GM21737 (cell line): ENCODE measurements around the gene DAB2IP.

Experiments
- ATAC-seq: cut with Tn5 transposase; IDR thresholded peaks from one replicate; pipeline ENCODE4 v1.9.1; 2021; ENCODE audit warnings: mild to moderate bottlenecking, moderate library complexity; ENCODE audit not compliant: unreplicated experiment

Gene DAB2IP

DNA sequence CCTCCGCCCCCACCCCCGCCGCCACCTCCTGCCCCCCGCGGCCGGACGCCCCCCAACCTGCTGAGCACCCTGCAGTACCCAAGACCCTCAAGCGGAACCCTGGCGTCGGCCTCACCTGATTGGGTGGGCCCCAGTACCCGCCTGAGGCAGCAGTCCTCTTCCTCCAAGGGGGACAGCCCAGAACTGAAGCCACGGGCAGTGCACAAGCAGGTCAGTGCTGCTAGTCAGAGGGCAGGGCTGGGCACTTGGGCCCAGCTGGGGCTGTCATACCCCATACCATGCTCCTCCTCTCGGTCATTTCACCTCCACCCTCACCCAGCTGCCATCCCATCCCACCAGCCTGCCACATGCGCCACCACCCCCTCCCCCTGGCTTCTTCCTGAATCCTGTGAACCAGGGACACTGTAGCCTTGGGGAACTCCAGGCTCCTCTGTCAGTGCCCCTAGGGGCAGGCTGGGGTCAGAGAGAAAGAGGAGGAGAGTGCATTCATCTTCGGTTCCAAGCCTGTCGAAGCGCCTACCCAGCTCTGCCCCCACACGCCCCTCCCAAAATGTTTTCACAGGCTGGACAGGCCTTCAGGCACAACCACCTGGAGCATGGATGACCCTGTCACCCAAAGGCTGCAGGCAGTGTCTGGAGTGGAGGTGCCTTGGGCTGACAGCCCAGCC, 122.0 kb downstream of the DAB2IP start:
- ATAC-seq = no peak

- ATAC-seq = no peak
These were observed 122.7 kb downstream of the DAB2IP start for GRCh38 chr9:121773954-121774714.

DNA sequence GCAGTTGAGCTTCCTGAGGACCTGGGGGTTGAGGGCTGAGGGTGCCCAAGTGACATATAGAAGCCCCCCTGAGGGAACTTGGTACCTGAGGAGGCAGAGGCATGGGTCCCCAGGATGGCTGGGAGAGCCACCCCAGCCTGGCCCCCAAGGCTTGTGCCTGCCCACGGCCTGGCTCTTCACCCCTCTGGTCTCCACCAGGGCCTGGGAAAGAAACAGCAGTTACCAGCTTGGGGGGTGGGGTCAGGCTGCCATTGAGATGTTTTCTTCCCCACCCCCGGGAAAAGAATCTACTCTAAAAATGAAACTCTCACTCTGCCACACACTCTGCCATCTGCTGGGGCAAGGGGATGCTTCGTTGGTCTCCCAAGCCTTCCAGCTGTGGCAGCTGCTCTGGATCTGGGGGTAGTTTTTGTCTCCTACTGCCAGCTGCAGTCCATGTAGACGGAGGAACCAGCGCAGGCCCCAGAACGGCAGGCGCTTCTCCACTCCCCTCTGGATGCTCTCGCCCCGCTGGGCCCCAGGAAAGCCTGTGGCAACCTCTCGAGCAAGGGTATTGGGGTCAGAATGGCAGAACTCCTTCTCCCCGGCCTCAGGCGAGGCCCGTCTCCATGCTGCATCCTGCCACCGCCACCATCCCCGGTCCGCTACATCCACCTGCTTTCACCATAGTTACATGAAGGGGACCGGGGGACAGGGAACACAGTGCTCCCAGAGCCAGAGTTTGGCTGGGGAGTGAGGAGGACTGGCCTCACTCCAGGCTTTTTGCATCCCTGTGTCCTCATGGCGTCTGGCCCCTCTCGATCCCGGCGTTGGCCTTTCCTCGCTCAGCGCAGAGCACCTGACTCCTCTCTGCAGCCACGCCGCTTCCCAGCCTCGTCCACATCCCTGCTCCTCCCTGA, 123.5 kb downstream of the DAB2IP start:
- ATAC-seq = no peak

DNA sequence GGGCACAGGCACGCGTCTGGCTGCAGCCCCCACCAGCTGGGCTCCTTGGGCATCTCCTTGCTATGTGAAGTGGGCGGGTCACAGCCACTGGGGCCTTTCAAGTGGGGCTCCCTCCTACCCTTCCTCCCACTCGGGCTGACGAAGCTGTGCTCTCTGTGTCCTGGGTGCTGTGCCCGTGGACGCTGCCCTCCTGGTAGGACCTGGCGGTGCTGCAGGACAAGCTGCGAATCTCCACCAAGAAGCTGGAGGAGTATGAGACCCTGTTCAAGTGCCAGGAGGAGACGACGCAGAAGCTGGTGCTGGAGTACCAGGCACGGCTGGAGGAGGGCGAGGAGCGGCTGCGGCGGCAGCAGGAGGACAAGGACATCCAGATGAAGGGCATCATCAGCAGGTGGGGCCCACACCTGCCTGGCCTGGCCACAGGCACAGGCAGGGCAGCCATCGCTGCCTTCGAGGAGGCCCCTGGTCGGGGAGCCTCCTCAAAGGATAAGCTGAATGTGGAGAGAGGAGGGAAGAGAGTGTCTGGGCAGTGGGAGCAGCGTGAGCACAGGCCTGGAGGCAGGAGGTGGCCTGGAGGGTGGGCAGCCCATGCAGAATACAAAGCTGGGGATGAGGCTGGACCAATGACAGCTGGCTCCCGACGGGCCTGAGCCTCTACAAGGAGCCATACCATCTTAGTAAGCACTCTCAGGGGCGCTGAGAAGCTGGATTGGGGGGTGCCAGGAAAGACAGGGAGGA, 124.7 kb downstream of the DAB2IP start:
- ATAC-seq = no peak

- ATAC-seq = no peak
These were observed 125.6 kb downstream of the DAB2IP start for GRCh38 chr9:121776739-121777637.

DNA sequence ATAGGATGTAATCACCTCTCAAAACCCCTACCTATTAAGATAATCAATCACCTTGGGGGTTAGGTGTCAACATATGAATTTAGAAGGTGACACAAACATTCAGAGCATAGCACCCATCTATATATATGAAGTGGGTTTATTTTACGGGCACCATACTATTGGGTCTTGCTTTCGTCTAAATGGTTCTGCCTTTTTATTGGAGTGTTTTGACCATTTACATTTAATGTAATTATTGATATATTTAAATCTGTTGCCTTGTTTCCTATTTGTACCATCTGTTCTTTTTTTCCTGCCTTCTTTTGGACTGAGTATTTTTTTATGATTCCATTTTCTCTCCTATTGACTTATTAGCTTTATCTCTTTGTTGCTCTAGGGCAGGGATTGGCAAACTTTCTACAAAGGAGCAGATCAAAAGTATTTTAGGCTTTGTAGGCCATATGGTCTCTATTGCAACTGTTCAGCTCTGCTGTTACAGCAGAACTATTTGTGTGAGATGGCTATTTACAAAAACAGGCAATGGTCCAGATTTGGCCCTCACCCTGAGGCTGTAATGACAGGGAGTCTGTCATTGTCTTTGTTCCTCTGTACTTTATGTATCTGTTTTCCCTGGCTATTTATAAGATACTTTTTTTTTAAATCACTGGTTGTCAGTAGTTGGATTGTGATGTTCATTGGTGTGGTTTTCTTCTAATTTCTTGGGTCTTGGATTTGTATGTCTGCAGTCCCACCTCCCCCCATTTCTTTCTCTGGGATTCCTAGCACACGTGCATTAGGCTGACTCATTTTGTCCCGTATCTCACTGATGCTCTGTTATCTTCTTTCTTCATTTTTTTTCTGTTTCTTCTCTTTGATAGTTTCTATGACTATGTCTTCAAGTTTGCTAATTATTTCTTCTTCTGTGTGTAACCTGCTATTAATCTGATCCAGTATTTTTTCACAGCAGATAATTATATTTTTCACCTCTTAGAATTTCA, 127.1 kb downstream of the DAB2IP start:
- no peak for ATAC-seq

GRCh38 chr9:121779381-121780117, 128.1 kb downstream of the DAB2IP start:
- ATAC-seq = no peak

DNA sequence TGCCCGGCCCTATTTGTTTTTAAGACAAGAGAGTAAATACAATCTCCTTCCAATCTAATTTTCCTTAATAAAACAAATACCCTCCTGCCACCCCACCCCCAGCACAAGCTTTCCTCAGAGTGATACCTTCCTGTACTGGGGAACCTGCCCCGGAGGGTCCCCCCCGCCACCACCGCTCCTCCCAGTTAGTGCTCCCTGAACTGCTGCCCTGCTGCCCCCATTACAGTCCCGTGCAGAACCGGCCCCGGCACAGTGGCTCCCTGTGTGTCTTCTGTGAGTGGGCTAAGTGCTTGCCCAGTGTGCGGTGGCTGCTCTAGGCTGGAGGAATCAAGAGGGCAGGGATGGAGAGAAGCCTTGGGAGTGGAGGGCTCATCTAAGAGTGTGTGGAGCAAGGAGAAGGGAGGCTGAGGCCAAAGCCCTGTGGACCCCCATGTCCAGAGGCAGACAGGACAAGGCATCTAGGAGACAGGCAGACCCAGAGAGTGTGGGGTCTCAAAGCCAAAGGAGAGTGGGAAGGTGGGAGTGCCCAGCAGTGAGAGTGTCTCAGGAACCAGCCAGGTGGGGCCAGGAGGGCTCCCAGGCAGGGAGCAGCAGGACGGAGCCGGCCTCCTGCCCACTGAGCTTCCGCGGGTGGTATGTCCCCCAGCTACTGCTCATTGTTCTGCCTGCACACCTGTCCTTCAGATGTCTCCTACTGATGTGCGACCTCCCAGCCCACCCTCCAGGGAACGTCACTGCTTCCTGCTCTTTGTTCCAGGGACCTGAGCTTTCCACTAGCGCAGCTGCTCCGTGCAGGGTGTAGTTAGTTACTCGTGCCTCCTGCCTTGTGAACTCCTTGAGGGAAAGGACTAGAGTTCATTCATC, 129.0 kb downstream of the DAB2IP start:
- ATAC-seq = no peak

DNA sequence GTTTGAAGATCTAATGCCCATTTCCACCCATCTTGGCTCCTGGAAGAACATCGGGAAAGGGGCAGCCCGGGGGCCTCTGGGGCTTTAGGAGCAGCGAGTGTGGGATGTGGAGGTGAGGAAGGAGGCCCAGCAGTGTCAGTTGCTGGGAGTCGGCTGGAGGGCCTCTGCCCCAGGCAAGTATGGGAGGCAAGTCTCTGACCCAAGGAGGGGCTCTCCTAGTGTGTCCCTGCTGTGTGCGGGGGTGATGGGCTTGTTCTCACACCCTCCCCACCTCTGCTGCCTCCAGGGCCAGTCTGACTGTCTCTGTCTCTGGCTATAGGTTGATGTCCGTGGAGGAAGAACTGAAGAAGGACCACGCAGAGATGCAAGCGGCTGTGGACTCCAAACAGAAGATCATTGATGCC, 129.7 kb downstream of the DAB2IP start:
- ATAC-seq = no peak

DNA sequence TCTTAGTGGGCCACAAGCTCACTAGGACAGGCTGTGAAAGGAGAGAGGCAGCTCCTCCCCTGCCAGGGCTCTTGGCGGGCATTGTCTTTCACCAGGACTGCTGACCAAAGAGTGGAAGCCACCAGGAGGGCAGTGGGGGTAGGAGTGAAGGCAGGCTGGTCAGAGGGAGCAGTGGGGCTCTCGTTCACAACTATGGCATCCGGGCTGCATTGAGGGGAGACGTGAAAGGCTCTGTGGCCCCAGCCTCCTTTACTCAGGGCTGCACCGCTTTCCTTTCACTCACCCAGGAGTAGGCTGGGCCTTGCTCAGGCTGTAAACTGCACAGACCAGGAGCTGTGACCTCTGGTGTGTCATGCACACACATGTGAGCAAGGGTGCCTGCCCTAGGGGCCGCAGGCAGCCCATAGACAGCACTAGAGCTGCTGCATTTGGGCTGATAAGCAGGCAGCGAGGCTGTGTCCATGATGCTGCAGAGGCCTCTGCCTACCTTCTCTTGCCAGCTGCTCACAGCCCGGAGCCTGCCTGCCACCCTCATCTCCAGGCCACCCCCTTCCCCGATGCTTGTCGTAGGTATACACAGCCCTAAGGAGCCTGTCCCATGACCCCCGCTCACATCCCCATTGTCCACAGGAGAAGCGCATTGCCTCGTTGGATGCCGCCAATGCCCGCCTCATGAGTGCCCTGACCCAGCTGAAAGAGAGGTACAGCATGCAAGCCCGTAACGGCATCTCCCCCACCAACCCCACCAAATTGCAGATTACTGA, 130.4 kb downstream of the DAB2IP start:
- no peak for ATAC-seq

DNA sequence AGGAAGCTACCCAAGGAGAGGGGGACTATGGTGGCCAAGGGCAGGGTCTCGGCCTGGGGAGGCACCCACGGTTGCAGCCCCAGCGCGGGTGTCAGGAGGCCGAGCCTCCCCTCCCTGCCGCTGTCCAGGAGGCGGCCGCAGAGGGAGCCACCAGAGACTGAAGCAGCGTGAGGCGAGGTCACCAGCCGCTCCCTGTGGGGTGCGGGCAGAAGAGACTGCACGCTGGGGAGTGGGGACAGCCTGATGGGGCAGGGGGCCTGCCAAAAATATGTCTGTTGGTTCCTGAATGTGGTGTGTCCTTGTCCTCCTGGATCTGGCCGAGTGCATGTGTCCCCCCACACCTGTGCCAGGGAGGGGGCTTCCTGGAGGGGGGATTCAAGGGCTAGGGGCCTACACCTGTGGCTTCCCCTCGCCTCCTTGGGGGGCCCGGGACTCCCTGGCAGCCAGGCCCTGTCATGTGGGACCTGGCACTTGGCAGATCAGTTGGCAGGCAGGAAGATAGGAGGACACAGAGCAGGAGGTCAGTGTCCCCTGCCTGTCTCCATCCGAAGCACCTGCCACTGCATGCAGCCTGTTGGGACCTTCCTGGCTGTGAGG, 131.2 kb downstream of the DAB2IP start:
- no peak for ATAC-seq

DNA sequence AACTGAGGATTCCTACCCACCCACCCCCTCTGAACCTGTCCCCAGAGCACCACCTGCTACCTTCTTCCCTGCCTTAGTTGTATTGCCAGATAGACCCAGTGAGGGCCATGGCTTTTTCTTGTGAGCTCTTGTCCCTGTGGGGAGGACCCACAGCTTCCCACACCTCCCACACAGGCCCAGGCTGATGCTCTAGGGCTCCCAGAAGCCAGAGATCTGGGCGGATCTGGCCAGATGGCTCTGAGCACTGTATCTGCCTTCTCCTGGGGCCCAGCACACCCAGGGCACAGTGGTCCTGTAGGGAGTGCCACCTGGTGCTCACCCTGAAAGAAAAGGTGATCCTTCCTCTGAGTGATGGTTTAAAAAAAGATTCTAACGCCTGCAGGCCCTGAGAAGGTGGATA, 131.7 kb downstream of the DAB2IP start:
- no peak for ATAC-seq

- ATAC-seq = no peak
These were observed 132.4 kb downstream of the DAB2IP start for GRCh38 chr9:121783521-121784507.

DNA sequence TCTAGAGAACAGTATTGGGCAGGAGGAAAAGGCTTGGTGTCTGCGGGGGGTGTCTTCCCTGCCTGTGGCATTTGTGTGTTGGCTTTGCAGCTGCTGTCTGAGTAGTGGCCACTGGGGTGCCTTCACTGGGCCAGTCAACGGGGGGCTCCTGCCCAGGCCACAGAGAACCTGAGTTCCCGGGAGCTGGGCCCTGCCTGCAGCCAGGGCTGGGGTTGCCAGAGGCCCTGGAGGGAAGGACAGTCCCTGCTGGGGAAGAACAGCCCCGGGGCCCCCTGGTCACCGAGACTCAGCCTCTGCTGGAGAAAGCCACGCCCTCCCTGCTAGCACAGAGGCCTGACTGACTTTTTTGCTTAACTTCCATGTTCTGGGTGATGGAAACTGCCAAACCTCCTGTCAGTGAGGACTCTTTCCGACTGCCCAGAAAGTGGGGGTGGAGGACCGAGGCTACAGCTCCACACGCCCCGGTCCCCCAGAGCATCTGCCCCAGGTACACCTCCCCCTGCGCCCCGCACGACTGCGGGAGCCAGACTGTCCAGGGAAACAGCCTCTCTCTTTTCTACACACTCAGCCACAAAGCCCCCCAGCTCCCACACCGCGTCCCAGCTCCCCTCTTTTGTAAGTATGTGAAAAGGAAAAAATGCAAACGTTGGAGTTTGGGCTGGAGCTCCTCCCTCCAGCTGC, 133.4 kb downstream of the DAB2IP start:
- ATAC-seq = no peak
